ENCODE data around the gene BCL2. TPM values are rescaled to one million over a fixed set of nuclear protein-coding genes. Genes with fewer than 3 reads are reported as not detected.
A peak's percentile ranks its signal among the peaks of the same experiment; 100 is the strongest.

BCL2 gene
- total and polyA plus RNA-seq, 2 donors from 2014 or later = 6.0 to 39.2 TPM

- no peak overlapping the region for H3K27ac ChIP-seq (ENCODE audit: low read depth in 2 of 2, low read length in 2 of 2)
- no peaks in the 10 kb centered on the region for H3K27me3 ChIP-seq (ENCODE audit: control insufficient read depth, insufficient read depth, low read length)
- H3K4me1 ChIP-seq (ENCODE audit: control insufficient read depth in 2 of 3, insufficient read depth in 2 of 3, low read depth in 1 of 3, low read length in 3 of 3) = peaks cover 11 to 28% (median 12%) of the 10 kb centered on the region in 3 donors
- no peak overlapping the region for H3K9ac ChIP-seq (ENCODE audit: low read length in 3 of 3)
- no peak overlapping the region for H3K4me3 ChIP-seq (ENCODE audit: low read length in 3 of 3)
- DNase-seq (no peak), FAIRE-seq (no peak)
- H3K36me3 ChIP-seq (ENCODE audit: control insufficient read depth in 2 of 3, insufficient read depth in 3 of 3, low read length in 3 of 3) = no peaks in the 10 kb centered on the region
- no peak for TF ChIP-seq CTCF (IDR thresholded peaks at IDR 0.05; ENCODE audit: borderline replicate concordance, extremely low read depth, insufficient read depth)
- intact Hi-C loops (cut with DNase I) = no loop called here
- no peaks in the 10 kb centered on the region for H3K9me3 ChIP-seq (ENCODE audit: control insufficient read depth in 2 of 3, insufficient read depth in 1 of 3, low read length in 3 of 3)
These were observed 85.1 kb downstream of the BCL2 start for GRCh38 chr18:63234432-63234831.

- H3K27ac ChIP-seq (ENCODE audit: low read depth in 2 of 2, low read length in 2 of 2) = no peak overlapping the region
- H3K36me3 ChIP-seq (ENCODE audit: control insufficient read depth in 2 of 3, insufficient read depth in 3 of 3, low read length in 3 of 3) = no peaks in the 10 kb centered on the region
- intact Hi-C loops (cut with DNase I) = no loop called here
- TF ChIP-seq CTCF (IDR thresholded peaks at IDR 0.05; ENCODE audit: borderline replicate concordance, extremely low read depth, insufficient read depth) = no peak
- no peaks in the 10 kb centered on the region for H3K27me3 ChIP-seq (ENCODE audit: control insufficient read depth, insufficient read depth, low read length)
- FAIRE-seq (no peak), DNase-seq (no peak)
- no peaks in the 10 kb centered on the region for H3K9me3 ChIP-seq (ENCODE audit: control insufficient read depth in 2 of 3, insufficient read depth in 1 of 3, low read length in 3 of 3)
- H3K9ac ChIP-seq (ENCODE audit: low read length in 3 of 3) = no peak overlapping the region
- H3K4me1 ChIP-seq (ENCODE audit: control insufficient read depth in 2 of 3, insufficient read depth in 2 of 3, low read depth in 1 of 3, low read length in 3 of 3) = peaks cover 7 to 17% (median 7%) of the 10 kb centered on the region in 3 donors
- H3K4me3 ChIP-seq (ENCODE audit: low read length in 3 of 3) = no peak overlapping the region
These were observed 86.2 kb downstream of the BCL2 start for GRCh38 chr18:63233334-63233733.

GRCh38 chr18:63232826-63233225 lies 86.7 kb downstream of the BCL2 start:
- Histone ChIP-seq H3K27ac (ENCODE audit: low read depth in 2 of 2, low read length in 2 of 2) (no peak overlapping the region), H3K4me3 (ENCODE audit: low read length in 3 of 3) (no peak overlapping the region), H3K9ac (ENCODE audit: low read length in 3 of 3) (no peak overlapping the region), H3K4me1 (ENCODE audit: control insufficient read depth in 2 of 3, insufficient read depth in 2 of 3, low read depth in 1 of 3, low read length in 3 of 3) (peaks cover 6 to 16% (median 6%) of the 10 kb centered on the region in 3 donors), H3K27me3 (ENCODE audit: control insufficient read depth, insufficient read depth, low read length) (no peaks in the 10 kb centered on the region), H3K9me3 (ENCODE audit: control insufficient read depth in 2 of 3, insufficient read depth in 1 of 3, low read length in 3 of 3) (no peaks in the 10 kb centered on the region), H3K36me3 (ENCODE audit: control insufficient read depth in 2 of 3, insufficient read depth in 3 of 3, low read length in 3 of 3) (no peaks in the 10 kb centered on the region)
- TF ChIP-seq CTCF (IDR thresholded peaks at IDR 0.05; ENCODE audit: borderline replicate concordance, extremely low read depth, insufficient read depth) = no peak
- FAIRE-seq (no peak), DNase-seq (no peak)
- intact Hi-C loops (cut with DNase I) = no loop called here

GRCh38 chr18:63229971-63230370 lies 89.6 kb downstream of the BCL2 start:
- no peaks in the 10 kb centered on the region for H3K36me3 ChIP-seq (ENCODE audit: control insufficient read depth in 2 of 3, insufficient read depth in 3 of 3, low read length in 3 of 3)
- TF ChIP-seq CTCF (IDR thresholded peaks at IDR 0.05; ENCODE audit: borderline replicate concordance, extremely low read depth, insufficient read depth) = no peak
- H3K4me3 ChIP-seq (ENCODE audit: low read length in 3 of 3) = no peak overlapping the region
- H3K4me1 ChIP-seq (ENCODE audit: control insufficient read depth in 2 of 3, insufficient read depth in 2 of 3, low read depth in 1 of 3, low read length in 3 of 3) = peaks cover 0 to 4% (median 0%) of the 10 kb centered on the region in 3 donors
- DNase-seq (no peak), FAIRE-seq (peak; percentile 91)
- H3K27me3 ChIP-seq (ENCODE audit: control insufficient read depth, insufficient read depth, low read length) = no peaks in the 10 kb centered on the region
- no peak overlapping the region for H3K27ac ChIP-seq (ENCODE audit: low read depth in 2 of 2, low read length in 2 of 2)
- H3K9ac ChIP-seq (ENCODE audit: low read length in 3 of 3) = no peak overlapping the region
- intact Hi-C loops (cut with DNase I) = no loop called here
- peaks cover 0 to 5% (median 0%) of the 10 kb centered on the region in 3 donors for H3K9me3 ChIP-seq (ENCODE audit: control insufficient read depth in 2 of 3, insufficient read depth in 1 of 3, low read length in 3 of 3)
